Gastroesophageal sphincter (tissue), 3 donors: ENCODE results near the gene CRYBA4.

Source experiments
- POLR2A ChIP-seq, 2 donors: fragments of 450-650 bp; IDR thresholded peaks; one replicate each; pipeline ENCODE4 v1.6.1; 2017; ENCODE audit warnings: antibody characterized with exemption in 2 of 2, mild to moderate bottlenecking in 2 of 2, moderate library complexity in 1 of 2
- POLR2AphosphoS5 ChIP-seq: sonication (generic); formaldehyde crosslinking; IDR thresholded peaks from one replicate; pipeline ENCODE4 v1.6.1; 2017; ENCODE audit warnings: antibody characterized with exemption
- TF ChIP-seq, protein P1 (sequence below), 4 experiments: fragments of 200-600 bp in 2 of 4; fragments of 450-650 bp in 2 of 4; sonication (generic) in 1 of 4; IDR thresholded peaks; one replicate each; pipeline ENCODE4 v1.5.1; 2017 to 2019; ENCODE audit warnings: antibody characterized with exemption in 4 of 4, mild to moderate bottlenecking in 2 of 4, moderate library complexity in 2 of 4

DNA sequence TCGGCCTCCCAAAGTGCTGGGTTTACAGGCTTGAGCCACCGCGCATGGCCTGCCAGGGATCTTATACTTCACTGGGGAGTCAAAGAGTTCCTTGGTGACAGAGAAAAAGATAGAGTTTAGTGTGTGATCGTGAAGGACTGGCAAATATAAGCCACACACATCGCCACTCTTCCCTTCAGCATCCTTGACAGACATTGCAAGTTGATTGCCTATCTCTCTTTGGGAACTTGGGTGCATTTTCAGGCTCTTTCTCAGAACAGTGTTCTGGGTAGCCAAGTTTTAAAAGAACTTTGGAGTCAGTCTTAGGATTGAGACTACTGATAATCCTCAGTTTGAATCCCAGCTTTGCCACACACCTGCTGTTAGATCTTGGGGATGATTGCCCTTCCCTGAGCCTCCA, 55.5 kb downstream of the CRYBA4 start:
- no peak for TF ChIP-seq POLR2AphosphoS5
- no peak for TF ChIP-seq POLR2A (IDR thresholded peaks at IDR 0.05)
- TF ChIP-seq, protein P1, sequence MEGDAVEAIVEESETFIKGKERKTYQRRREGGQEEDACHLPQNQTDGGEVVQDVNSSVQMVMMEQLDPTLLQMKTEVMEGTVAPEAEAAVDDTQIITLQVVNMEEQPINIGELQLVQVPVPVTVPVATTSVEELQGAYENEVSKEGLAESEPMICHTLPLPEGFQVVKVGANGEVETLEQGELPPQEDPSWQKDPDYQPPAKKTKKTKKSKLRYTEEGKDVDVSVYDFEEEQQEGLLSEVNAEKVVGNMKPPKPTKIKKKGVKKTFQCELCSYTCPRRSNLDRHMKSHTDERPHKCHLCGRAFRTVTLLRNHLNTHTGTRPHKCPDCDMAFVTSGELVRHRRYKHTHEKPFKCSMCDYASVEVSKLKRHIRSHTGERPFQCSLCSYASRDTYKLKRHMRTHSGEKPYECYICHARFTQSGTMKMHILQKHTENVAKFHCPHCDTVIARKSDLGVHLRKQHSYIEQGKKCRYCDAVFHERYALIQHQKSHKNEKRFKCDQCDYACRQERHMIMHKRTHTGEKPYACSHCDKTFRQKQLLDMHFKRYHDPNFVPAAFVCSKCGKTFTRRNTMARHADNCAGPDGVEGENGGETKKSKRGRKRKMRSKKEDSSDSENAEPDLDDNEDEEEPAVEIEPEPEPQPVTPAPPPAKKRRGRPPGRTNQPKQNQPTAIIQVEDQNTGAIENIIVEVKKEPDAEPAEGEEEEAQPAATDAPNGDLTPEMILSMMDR (IDR thresholded peaks at IDR 0.05) = no peak
